ENCODE data around the gene NRL. TPM values are rescaled to one million over a fixed set of nuclear protein-coding genes. Genes with fewer than 3 reads are reported as not detected.

Gene NRL
- total RNA-seq, result 0.76 and 1.4 TPM in 2 replicates

GRCh38 chr14:24114532-24115421 is at the start of gene NRL, which contains the start of gene DCAF11:
Gene NRL, minus strand, starts transcription at chr14:24114949. Its CDS starts 32,101 bp downstream, at chr14:24082848.
Gene DCAF11, plus strand, starts transcription at chr14:24114777. Its CDS starts 818 bp downstream, at chr14:24115595.

GRCh38 chr14:24160850-24161804 is 46.4 kb upstream of the NRL start, which contains the start of gene IRF9:
Gene IRF9, plus strand, starts transcription at chr14:24161265. Its CDS starts 880 bp downstream, at chr14:24162145.

GRCh38 chr14:24146978-24147760 is 32.4 kb upstream of the NRL start, which contains the start of gene RNF31:
Gene RNF31, plus strand, starts transcription at chr14:24147498. Its CDS starts 201 bp downstream, at chr14:24147699.

GRCh38 chr14:24146453-24146977 is 31.8 kb upstream of the NRL start, which contains the start of gene PSME2:
Gene PSME2, minus strand, starts transcription at chr14:24146610. Its CDS starts 29 bp downstream, at chr14:24146581.

GRCh38 chr14:24141097-24141880 is 26.5 kb upstream of the NRL start, which contains the start of gene EMC9:
Gene EMC9, minus strand, starts transcription at chr14:24141591. Its CDS starts 287 bp downstream, at chr14:24141304.

GRCh38 chr14:24135834-24136683 is 21.3 kb upstream of the NRL start, which contains the start of gene PSME1:
Gene PSME1, plus strand, starts transcription at chr14:24136194. Its CDS starts 69 bp downstream, at chr14:24136263.

GRCh38 chr14:24130380-24130716 is 15.6 kb upstream of the NRL start, which contains the start of gene FITM1:
Gene FITM1, plus strand, starts transcription at chr14:24130659. Its CDS starts 905 bp downstream, at chr14:24131564.

GRCh38 chr14:24093901-24094840 is 20.6 kb downstream of the NRL start, which contains the start of gene PCK2:
Gene PCK2, plus strand, starts transcription at chr14:24094311. Its CDS starts 95 bp downstream, at chr14:24094406.

GRCh38 chr14:24071144-24071697 is 43.5 kb downstream of the NRL start, which contains the start of gene CPNE6:
Gene CPNE6, plus strand, starts transcription at chr14:24071562. Its CDS starts 1,375 bp downstream, at chr14:24072937.

GRCh38 chr14:24051789-24052655 is 62.7 kb downstream of the NRL start, which contains the start of gene CARMIL3:
Gene CARMIL3, plus strand, starts transcription at chr14:24052009. Its CDS starts 145 bp downstream, at chr14:24052154.

Small RNA genes within 50 kb of the gene (small RNA-seq; reads per million reads assigned to genes)
- not detected for gene RNA5SP383

Other genes starting within 250 kb of the NRL start
- 26.1 and 32.0 TPM in 2 replicates for gene DHRS4, start 161.2 kb downstream of the NRL start, total RNA-seq
- gene DHRS4L2, start 126.0 kb downstream of the NRL start, total RNA-seq, result 9.3 and 12.0 TPM in 2 replicates
- gene CARMIL3, start 62.9 kb downstream of the NRL start, total RNA-seq, result 0.22 and 0.52 TPM in 2 replicates
- gene CPNE6, start 43.4 kb downstream of the NRL start, total RNA-seq, result under 0.01 TPM in 1 of 2 replicates, not detected in the other
- gene PCK2, start 20.6 kb downstream of the NRL start, total RNA-seq, result 26.2 and 33.6 TPM in 2 replicates
- 53.7 and 56.6 TPM in 2 replicates for gene DCAF11, start 172 bp downstream of the NRL start, total RNA-seq
- gene FITM1, start 15.7 kb upstream of the NRL start, total RNA-seq, result 0.26 and 0.32 TPM in 2 replicates
- gene PSME1, start 21.2 kb upstream of the NRL start, total RNA-seq, result 104 and 119 TPM in 2 replicates
- gene EMC9, start 26.6 kb upstream of the NRL start, total RNA-seq, result 9.5 and 11.9 TPM in 2 replicates
- gene PSME2, start 31.7 kb upstream of the NRL start, total RNA-seq, result 73.3 and 80.2 TPM in 2 replicates
- gene RNF31, start 32.5 kb upstream of the NRL start, total RNA-seq, result 28.9 and 37.8 TPM in 2 replicates
- gene IRF9, start 46.3 kb upstream of the NRL start, total RNA-seq, result 76.1 and 78.0 TPM in 2 replicates
- gene REC8, start 57.1 kb upstream of the NRL start, total RNA-seq, result 1.3 and 1.8 TPM in 2 replicates
- 33.1 and 35.9 TPM in 2 replicates for gene IPO4, start 73.9 kb upstream of the NRL start, total RNA-seq
- gene TM9SF1, start 80.5 kb upstream of the NRL start, total RNA-seq, result 71.9 and 83.6 TPM in 2 replicates
- 0.13 and 0.43 TPM in 2 replicates for gene TSSK4, start 90.7 kb upstream of the NRL start, total RNA-seq
- 35.3 and 35.8 TPM in 2 replicates for gene CHMP4A, start 98.5 kb upstream of the NRL start, total RNA-seq
- 18.8 and 21.6 TPM in 2 replicates for gene MDP1, start 101.1 kb upstream of the NRL start, total RNA-seq
- gene NEDD8, start 117.4 kb upstream of the NRL start, total RNA-seq, result 104 and 115 TPM in 2 replicates
- gene GMPR2, start 118.0 kb upstream of the NRL start, total RNA-seq, result 80.2 and 87.7 TPM in 2 replicates
- gene TINF2, start 127.7 kb upstream of the NRL start, total RNA-seq, result 44.1 and 50.3 TPM in 2 replicates
- 1.1 and 1.6 TPM in 2 replicates for gene TGM1, start 148.2 kb upstream of the NRL start, total RNA-seq
- 14.9 and 17.9 TPM in 2 replicates for gene RABGGTA, start 156.6 kb upstream of the NRL start, total RNA-seq
- gene DHRS1, start 184.8 kb upstream of the NRL start, total RNA-seq, result 11.9 and 12.6 TPM in 2 replicates
- 15.8 and 17.8 TPM in 2 replicates for gene NOP9, start 184.9 kb upstream of the NRL start, total RNA-seq
- 6.4 and 7.2 TPM in 2 replicates for gene CIDEB, start 193.0 kb upstream of the NRL start, total RNA-seq
- gene LTB4R2, start 195.2 kb upstream of the NRL start, total RNA-seq, result 3.5 and 5.5 TPM in 2 replicates
- 1.9 and 2.4 TPM in 2 replicates for gene LTB4R, start 196.6 kb upstream of the NRL start, total RNA-seq
- 99.4 and 106 TPM in 2 replicates for gene ADCY4, start 220.1 kb upstream of the NRL start, total RNA-seq
- 180 and 256 TPM in 2 replicates for gene RIPK3, start 225.0 kb upstream of the NRL start, total RNA-seq